ENCODE data around the gene TMEM233.

DNA sequence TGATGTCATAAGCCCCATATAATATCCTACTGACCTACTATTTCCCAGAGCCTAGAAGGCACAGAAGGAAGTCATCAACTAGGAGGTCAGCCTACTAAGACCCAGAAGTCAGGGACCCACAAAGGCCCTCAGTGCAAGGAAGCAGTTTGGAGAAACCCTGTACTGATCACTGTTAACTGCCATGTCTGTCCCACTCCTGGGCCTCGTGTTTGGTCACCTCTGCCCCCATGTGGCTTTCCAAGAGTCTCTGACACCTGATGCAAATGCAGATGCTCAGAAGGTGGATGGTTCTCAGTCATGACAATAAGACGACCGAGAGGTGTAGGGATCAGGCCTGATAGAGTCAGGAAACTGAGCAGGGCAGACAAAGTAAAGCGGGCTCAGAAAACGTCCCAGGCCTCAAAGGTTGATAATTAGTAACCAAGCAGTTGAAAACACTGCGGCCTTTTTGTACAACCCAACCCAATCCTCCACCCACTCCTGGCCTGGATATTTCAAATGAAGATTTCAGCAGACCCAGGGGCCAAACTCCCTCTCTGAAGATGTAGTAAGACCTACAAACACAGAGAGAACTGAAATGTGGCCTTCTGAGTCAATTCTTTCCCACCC, 97.7 kb downstream of the TMEM233 start:
- TF ChIP-seq, protein P1, sequence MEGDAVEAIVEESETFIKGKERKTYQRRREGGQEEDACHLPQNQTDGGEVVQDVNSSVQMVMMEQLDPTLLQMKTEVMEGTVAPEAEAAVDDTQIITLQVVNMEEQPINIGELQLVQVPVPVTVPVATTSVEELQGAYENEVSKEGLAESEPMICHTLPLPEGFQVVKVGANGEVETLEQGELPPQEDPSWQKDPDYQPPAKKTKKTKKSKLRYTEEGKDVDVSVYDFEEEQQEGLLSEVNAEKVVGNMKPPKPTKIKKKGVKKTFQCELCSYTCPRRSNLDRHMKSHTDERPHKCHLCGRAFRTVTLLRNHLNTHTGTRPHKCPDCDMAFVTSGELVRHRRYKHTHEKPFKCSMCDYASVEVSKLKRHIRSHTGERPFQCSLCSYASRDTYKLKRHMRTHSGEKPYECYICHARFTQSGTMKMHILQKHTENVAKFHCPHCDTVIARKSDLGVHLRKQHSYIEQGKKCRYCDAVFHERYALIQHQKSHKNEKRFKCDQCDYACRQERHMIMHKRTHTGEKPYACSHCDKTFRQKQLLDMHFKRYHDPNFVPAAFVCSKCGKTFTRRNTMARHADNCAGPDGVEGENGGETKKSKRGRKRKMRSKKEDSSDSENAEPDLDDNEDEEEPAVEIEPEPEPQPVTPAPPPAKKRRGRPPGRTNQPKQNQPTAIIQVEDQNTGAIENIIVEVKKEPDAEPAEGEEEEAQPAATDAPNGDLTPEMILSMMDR (IDR thresholded peaks at IDR 0.05) = no peak
- no peak for TF ChIP-seq POLR2A (IDR thresholded peaks at IDR 0.05; ENCODE audit: low read depth)
- TF ChIP-seq EP300 (IDR thresholded peaks at IDR 0.05) = no peak
- TF ChIP-seq POLR2AphosphoS5 (IDR thresholded peaks at IDR 0.05) = no peak
